Measurements from ENCODE around the gene TRIM3. TPM values are rescaled to one million over a fixed set of nuclear protein-coding genes. Genes with fewer than 3 reads are reported as not detected.
"Not testable (repeated sequence)": the region's sequence is repeated elsewhere in the genome, so short reads cannot be mapped to it uniquely, and the experiment has no call there.

Gene TRIM3
- total RNA-seq: 17.1 and 46.3 TPM in 2 replicates

DNA sequence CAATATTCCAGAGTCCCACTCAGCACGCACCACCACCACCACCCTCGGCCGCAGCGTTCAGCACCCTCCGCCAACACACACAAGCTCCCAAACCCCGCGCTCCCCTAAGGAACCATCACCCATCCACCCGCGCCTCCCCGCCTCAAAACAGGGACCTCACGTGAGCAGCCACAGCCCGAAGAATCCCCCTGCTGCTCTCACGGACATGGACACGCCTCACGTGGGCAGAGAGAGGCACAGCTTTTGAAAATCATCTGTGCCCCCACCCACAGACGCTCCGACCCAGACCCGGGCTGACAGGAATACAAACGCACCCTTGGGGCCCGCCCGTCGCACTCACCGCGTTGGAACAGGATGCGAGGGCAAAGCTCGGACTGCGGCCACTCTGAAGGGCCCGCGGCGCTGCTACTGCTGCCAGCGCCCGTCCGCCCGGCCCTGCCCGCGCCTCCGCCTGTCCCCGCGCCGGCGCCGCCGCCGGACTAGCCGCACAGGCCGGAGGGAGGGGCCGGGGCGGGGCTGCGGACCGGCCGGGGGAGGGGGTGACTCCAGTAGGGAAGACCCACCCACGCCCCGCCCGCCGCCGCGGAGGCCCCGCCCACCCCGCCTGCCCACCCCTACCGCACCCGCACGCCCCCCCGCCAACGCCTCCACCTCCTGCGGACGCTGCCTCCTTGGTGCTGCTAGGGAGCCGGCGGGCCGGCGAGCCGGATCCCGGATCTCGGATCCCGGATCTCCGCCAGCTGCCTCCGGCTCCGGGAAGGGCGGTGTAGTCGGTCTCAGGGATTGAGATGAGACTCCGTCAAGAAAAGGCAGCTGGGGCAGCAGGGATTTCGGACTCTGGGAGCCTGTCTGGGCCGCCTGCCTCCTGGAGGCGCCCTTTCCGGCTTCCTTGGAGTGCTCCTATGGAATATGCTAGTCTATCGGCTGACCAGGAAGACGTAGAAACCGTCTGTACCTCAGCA lies at the start of gene TRIM3:
Gene TRIM3 (minus strand): TSS at position 491 of the 962 bp plus-strand sequence. CDS start 8,246 bp downstream, outside the sequence.
- DNase-seq (ENCODE audit: extremely low read depth, low read depth, low spot score): no peak

DNA sequence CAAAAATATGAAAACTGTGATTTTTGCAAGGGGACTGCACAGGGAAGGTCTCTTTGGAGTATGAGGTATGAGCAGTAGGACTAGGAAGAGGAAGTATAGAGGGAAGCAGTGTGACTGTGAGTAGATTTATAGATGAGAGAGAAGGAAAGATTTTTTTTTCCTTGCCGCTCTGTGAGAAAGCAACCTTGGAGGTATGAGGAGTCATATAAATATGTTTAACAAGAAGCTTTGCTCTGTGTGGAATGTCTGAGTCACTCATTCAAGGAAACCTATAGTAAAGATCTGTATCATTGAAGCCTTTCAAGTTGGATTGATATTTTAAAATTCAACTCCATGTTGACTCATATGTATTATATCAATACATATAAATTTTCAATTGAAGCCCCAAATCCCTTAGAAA lies 49.5 kb upstream of the TRIM3 start:
- DNase-seq (ENCODE audit: extremely low read depth, low read depth, low spot score): no peak

DNA sequence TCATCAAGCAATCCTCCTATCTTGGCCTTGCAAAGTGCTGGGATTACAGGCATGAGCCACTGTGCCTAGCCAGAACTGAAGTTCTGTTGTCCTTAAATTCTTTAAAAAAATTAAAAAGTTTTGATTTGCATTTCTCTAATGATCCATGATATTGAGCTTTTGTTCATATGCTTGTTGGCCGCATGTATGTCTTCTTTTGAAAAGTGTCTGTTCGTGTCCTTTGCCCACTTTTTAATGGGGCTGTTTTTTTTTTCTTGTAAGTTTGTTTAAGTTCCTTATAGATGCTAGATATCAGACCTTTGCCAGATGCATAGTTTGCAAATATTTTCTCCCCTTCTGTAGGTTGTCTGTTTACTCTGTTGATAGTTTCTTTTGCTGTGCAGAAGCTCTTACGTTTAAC lies 48.2 kb upstream of the TRIM3 start:
- not testable (repeated sequence) for DNase-seq (ENCODE audit: extremely low read depth, low read depth, low spot score)

DNA sequence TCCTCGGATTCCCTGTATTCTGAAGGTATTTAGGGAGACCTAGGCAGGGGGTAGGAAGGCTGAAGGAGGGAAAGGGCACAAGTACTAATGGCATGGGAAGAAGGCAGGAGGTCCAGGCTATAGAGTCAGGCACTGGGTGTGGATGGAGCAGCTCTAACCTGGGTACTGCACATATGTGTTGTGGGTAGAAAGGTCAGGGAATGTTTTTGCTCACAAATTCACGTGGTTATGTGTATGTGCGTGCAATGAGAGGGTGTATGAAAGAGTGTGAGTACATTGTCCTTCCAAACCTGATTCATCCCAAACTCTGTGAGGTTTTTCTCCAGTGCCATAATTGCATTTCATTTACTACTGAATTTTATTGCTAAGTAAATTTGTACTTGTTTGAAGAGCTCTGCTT lies 46.5 kb upstream of the TRIM3 start:
- no peak for DNase-seq (ENCODE audit: extremely low read depth, low read depth, low spot score)

DNA sequence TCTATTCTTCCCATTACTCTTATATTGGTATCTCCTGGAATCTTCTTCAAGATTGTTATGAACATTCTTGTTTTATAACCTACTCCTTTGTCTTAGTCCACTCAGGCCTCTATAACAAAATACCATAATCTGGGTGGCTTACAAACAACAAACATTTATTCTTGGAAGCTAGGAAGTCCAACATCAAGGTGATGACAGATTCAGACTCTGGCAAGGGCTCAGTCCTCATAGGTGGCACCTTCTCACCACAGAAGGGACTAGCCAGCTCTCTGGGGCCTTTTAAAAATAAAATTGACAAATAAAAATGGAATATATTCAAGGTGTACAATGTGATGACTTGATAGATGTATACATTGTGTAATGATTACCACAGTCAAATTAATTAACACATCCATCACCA lies 43.1 kb upstream of the TRIM3 start:
- DNase-seq (ENCODE audit: extremely low read depth, low read depth, low spot score): no peak

DNA sequence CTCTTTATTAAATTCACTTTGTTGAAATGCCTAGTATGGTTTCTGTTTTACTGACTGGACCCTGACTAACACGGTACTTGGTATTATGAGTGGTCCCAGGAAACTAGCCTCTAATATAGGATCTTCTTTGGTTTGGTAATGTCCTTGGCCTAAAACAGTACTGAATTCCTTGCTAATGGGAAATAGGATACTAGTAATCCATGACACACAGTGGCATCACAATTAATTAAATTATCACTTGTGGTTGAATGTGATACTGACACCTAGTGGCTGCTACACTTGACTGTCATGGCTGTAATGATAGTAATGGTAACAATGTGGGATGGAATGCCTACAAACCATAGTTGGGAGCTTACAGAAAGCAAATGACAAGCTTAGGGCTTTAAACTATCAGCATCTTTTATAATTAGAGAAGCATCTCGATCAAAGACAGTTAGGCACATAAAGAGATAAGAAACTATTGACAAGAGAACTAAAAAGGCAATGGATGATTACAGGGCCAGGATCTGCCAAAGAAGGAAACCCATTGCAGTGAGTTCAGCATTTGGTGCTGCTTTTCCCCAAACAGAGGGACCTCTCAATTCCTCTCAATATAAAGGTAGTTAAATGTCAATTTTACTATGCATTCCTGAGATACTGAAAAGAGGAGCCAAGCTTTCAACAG lies 32.0 kb upstream of the TRIM3 start:
- peak; percentile 54 for DNase-seq (ENCODE audit: extremely low read depth, low read depth, low spot score)

DNA sequence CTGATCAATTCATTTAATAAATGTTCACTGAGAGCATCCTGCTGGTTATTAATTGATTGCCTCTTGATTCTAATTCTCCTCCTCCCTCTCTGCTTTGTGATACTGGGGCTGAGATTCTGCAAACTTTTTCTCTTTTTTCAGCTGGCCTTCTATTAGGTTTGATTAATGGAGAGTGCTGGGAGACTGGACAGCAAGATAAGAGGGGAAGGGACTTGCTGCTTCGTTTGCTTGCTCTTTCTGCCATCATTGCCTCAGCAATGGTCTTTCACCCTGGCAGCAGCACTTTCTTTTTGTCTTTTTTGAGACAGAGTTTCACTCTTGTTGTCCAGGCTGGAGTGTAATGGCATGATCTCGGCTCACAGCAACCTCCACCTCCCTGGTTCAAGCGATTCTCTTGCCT lies 30.4 kb upstream of the TRIM3 start:
- DNase-seq (ENCODE audit: extremely low read depth, low read depth, low spot score): no peak

DNA sequence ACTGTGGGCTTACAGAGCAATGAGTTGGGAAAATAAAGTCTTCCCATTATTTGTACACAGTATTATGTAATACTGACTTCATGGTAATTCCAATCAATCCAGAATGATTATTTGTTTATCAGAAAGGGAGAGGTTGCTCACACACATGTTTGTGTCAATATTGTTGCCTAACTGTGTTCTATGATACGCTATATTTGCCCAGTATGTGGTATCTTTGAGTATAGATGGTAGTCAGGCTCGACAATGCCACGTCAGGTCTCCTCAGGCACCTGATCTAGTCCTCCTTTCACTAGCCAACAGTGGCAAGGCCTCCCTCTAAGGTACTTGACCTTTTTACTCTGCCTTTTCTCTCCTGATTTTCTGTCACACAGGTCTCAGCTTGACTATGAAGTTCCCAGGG lies 28.6 kb upstream of the TRIM3 start:
- no peak for DNase-seq (ENCODE audit: extremely low read depth, low read depth, low spot score)

DNA sequence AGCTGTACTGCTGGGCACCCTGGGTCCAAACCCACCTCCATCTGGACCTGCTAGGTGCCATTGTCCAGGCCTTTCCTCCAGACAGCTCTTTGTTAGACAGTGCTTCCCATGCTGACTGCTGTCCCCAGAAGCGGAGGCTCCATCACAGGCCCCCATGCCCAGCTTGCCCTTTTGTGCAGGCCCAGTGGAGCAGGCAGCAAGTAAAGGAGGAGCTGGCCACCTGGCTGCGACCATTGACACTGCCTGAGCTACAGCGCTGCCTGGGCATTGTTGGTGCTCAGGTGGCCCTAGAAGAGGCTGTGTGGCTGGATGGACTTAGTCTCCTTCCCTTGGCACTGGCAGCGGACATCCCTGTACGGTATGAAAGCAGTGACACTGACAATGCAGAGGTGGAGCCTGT lies 24.8 kb upstream of the TRIM3 start:
- no peak for DNase-seq (ENCODE audit: extremely low read depth, low read depth, low spot score)

DNA sequence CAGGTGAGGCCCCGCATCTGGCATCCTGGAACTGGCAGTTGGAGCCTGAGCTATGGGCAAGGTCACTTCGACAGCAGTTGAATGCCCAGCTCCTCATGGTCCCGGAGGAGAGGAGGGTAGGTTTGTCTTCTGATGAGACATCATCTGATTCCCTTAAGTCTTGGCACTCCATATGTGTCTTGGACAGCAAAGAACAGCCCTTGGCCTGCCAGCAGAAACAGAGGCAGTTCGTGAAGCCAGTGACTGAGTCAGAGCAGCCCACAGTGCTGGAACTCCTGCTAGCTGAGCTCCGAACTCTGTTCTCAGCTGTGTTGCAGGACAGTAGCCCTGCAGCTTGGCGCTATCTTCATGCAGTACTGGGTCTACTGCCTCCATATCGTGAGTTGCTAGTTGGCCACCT lies 24.4 kb upstream of the TRIM3 start:
- no peak for DNase-seq (ENCODE audit: extremely low read depth, low read depth, low spot score)

DNA sequence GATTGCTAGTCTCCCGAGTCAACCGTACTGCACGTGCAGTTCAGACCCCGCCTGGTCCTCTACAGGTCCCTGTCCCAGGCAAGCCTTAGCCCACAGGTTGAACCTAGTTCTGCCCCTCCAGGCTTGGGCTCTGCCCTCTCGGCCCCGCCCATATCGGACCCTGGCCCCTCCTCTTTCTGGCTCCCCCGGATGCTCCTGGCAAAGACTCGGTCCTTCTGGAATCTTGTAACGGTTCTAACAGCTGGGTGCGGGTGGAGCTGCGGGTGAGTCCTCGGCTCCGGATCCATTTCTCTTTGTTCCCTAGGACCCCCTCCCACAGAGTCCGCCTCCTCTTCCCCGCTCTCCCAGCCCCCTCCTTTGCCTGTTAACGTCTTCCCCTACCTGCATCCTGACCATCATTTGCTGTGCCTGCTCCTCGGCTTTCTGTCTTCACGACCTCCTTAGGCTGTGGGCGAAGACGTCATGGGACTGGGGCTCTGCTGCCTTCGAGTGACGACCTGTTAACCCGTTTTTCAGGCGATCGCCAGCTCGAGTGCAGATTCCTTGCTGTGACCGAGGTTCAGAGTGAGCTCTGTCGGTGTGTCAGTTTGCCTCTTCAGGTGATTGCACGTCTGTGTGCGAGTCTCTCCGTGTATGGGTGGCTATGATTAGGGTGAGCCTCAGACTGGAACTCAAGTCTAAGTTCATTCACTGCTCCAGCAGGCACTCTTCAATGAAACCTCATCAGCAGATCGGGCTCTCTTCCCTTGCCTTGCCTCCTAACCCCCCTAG lies 23.5 kb upstream of the TRIM3 start, which contains the start of gene DNHD1:
Gene DNHD1 (plus strand): TSS at position 212 of the 771 bp plus-strand sequence. CDS start 936 bp downstream, outside the sequence.
- DNase-seq (ENCODE audit: extremely low read depth, low read depth, low spot score): no peak

DNA sequence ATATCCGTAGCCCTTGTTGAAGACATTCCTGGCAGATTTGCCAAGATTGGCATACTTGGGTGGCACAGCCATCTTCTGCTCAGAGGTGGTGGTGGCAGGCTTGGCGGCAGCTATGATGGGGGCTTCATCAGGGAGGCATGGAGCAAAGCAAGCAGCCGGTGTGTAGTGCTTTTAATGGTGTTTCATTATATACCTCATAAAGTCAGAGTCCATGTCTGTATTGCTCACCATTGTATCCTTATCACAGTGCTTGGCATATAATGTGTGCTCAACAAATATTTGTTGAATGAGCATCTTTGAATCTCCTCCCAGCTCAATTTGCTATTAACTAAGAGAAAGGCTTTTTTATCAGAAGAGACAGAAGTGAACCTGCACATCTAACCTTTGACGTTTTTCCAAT lies 15.6 kb upstream of the TRIM3 start:
- DNase-seq (ENCODE audit: extremely low read depth, low read depth, low spot score): no peak

DNA sequence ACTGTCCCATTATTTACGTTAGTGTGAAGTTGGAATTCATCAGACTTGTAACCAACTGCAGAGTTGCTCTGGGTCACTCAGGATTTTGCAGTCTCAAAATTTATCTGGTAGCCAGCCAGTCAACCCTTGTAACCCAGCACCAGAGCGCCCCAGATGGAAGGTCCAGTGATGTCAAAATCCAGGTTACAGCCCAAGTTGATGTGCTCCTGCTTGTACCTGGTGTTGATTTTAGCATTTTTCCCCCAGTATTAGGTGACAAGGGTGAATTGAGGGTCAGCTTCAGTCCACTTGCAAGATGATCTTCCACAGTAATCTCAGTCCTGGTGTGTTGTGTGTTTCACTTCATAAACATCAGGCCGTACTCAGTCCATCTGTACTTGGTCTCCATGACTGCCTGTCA lies 15.1 kb upstream of the TRIM3 start:
- DNase-seq (ENCODE audit: extremely low read depth, low read depth, low spot score): no peak

DNA sequence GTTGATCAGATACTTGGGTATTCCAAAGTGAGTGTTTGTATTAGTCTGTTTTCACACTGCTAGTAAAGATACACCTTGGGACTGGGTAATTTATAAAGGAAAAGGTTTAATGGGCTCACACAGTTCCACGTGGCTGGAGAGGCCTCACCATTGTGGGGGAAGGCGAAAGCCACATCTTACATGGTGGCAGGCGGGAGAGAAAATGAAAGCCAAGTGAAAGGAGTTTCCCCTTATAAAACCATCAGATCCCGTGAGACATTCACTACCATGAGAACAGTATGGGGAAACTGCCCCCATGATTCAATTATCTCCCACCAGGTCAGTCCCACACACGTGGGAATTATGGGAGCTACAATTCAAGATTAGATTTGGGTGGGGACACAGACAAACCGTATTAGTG lies 14.6 kb upstream of the TRIM3 start:
- DNase-seq (ENCODE audit: extremely low read depth, low read depth, low spot score): no peak

DNA sequence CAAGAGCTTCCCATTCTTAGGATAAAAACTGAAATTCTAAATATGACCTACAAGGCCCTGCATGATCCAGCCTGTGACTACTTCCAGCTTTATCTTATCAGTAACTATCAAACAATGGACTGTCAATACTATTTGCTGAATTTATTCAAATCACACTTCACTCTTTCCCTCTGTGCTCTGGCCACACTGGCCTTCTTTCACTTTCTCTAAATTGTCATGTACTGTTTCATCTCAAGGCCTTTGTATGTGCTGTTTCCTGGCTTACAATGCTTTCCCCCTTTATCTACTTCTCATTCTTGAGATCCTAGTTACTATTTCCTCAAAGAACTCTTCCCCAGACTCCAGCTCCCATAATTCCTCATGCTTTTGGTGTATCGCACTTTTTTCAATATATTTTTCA lies 13.2 kb upstream of the TRIM3 start:
- no peak for DNase-seq (ENCODE audit: extremely low read depth, low read depth, low spot score)

DNA sequence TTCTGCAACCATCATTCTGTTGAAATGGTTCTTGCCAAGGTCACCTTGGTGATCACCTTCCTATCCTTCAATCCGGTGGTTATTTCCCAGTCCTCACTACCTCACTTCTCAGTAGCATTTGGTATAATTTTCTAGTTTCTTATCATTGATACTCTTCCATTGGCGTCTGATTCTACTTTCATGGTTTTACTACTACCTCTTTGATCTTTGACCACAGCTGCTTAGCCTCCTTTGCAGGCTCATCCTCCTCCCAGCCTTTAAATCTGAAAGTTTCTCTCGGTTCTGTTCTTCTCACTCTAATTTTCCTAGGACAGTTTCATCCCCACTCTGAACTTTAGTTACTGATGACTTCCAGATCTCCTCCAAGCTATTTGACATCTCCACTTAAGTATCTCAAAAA lies 12.5 kb upstream of the TRIM3 start:
- DNase-seq (ENCODE audit: extremely low read depth, low read depth, low spot score): no peak

DNA sequence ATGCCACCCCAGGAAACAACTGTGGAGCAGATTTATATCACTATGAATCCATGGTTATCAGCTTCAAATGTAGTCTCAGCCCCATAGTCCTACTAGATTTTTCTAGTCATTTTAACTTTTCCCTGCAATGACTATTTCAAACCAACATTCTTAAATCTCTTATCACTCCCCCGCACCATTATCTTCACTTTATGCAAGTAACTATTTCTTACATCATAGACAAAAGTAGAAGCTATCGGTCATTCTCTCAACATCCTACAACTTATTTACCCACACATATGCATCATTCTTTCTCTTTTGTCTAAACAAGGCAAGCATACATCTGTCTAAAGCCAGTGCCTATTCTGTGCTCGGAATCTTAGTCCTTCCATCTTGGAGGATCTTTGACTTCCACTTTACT lies 11.9 kb upstream of the TRIM3 start:
- no peak for DNase-seq (ENCODE audit: extremely low read depth, low read depth, low spot score)

DNA sequence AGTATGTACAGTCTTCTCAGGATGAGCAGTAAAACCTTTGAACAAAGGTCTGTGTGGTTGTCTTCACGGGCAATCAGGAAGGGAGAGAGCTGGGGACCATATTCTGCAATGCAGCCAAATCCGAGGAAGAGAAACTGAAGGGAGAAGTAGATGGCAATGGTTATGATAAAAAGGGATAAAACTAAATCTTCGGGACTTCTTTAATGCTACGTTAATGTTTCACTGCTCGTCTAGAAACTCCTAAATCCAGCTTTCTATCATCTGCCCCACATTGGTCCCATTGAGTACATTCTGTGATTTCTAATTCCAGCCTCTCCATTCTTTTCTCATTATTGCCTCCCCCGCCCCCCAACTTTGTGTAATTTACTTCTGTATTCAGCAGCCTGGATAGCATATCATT lies 9.3 kb upstream of the TRIM3 start:
- DNase-seq (ENCODE audit: extremely low read depth, low read depth, low spot score): no peak

DNA sequence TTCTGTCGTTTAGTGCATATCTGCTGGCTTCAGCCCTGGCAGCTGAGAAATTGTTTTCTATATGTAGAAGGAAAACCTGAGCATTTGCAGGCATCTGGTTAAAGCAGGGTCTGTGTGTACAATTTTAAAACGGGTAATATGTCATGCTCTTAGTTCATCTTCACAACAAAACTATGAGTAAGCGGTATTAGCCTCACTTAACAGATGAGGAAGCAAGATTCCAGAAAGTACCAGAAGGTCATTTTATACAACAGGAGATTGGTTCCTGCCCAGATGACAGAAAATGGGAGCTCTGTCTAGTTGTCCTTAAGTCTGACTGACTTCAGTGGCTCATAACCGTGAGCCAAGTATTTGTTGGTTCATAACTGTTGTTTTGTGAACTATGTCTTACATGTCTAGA lies 8.7 kb upstream of the TRIM3 start:
- DNase-seq (ENCODE audit: extremely low read depth, low read depth, low spot score): no peak

DNA sequence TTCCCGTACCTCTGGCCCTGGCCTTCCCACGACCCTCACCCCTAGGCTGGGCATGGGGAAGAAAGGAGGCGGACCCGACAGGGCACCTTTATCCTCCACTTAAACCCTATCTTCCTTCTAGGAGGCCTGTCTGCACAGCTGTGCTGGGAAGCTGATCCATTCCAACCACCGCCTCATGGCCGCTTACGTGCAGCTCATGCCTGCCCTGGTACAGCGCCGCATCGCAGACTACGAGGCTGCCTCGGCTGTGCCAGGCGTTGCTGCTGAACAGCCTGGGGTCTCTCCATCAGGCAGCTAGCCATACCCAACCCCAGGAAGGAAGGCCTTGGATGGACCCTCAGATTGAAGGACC lies 8.2 kb upstream of the TRIM3 start:
- no peak for DNase-seq (ENCODE audit: extremely low read depth, low read depth, low spot score)
